Ascending aorta (tissue), 2 donors: Measurements from ENCODE around the gene CAMK4. TPM values are rescaled to one million over a fixed set of nuclear protein-coding genes. Genes with fewer than 3 reads are reported as not detected.

Experiments
- DNase-seq, 2 donors: peaks; one replicate each; pipeline ENCODE4 v3.0.0-alpha.2; 2019; ENCODE audit warnings: low spot score in 2 of 2
- H3K27ac ChIP-seq, 2 donors: fragments of 200-600 bp; sonication (generic); one replicate each; pipeline ENCODE4 v1.5.1; 2016 to 2017; ENCODE audit warnings: mild to moderate bottlenecking in 1 of 2
- H3K27me3 ChIP-seq: fragments of 200-600 bp; sonication (generic); one replicate; pipeline ENCODE4 v1.5.1; 2017
- H3K36me3 ChIP-seq, 2 donors: fragments of 200-600 bp; sonication (generic); one replicate each; pipeline ENCODE4 v1.5.1; 2016
- H3K4me1 ChIP-seq, 2 donors: fragments of 200-600 bp; sonication (generic); one replicate each; pipeline ENCODE4 v1.5.1; 2016 to 2017; ENCODE audit warnings: mild to moderate bottlenecking in 1 of 2
- H3K4me3 ChIP-seq, 2 donors: fragments of 200-600 bp; sonication (generic); one replicate each; pipeline ENCODE4 v1.5.1; 2016 to 2017; ENCODE audit warnings: mild to moderate bottlenecking in 1 of 2
- H3K9me3 ChIP-seq, 2 donors: fragments of 200-600 bp; sonication (generic); one replicate each; pipeline ENCODE4 v1.5.1; 2016
- intact Hi-C: fragments of 100-400 bp; cut with DNase I; formaldehyde crosslinking; loops from one replicate; pipeline ENCODE4 v1.15.1; 2023
- total RNA-seq: library from RNA; depleted of rRNA; stranded (reverse); fragments of >200 nt; gene quantifications from one replicate; pipeline ENCODE4 v1.1.0, GENCODE V29; 2016
- TF ChIP-seq, protein P1 (sequence below), 3 experiments: fragments of 200-600 bp in 2 of 3; fragments of 450-650 bp in 1 of 3; sonication (generic) in 2 of 3; IDR thresholded peaks; one replicate each; pipeline ENCODE4 v1.5.1; 2016 to 2019; ENCODE audit warnings: antibody characterized with exemption in 3 of 3, mild to moderate bottlenecking in 1 of 3, moderate library complexity in 1 of 3

CAMK4 gene
- total RNA-seq, 1 donor from 2014 or later = under 0.01 TPM

DNA sequence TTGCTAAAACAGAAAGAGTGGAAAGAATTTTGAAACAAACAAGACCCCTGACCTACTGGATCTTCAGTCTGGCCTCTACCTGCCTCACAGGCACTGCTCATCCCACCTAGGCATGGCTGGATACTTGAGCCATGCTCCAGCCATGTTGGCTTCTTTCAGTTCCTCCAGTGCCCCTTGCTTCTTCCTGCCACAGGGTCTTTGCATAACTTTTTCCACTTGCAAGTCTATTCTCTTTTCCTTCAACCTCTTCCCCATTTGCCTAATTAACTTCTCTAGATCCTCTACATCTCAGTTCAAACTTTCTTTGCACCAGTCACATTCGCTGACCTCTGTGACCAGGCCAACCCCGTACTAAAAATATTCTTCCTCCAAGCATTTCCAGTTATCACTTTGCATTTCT is 237.8 kb downstream of the CAMK4 start:
- no peak overlapping the region for H3K4me3 ChIP-seq

DNA sequence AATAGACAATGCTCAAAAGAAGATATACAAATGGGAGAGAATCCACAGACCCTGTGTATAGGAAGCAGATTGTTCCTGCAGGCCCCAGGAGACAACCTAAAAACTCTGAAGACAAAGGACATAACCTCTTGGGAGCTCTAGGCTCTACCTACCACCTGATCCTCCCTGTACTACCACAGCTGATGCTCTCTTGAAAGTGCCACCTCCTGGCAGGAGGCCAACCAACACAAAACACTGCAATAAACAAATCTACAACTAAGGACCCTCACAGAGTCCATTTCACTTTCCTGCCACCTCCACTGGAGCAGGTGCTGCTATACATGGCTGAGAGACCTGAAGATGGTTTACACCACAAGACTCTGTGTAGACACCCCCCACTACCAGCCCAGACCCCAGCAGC is 239.1 kb downstream of the CAMK4 start:
- Histone ChIP-seq H3K9me3 (no peaks in the 10 kb centered on the region), H3K27me3 (no peaks in the 10 kb centered on the region), H3K36me3 (no peaks in the 10 kb centered on the region), H3K4me3 (no peak overlapping the region), H3K4me1 (no peaks in the 10 kb centered on the region), H3K27ac (no peak overlapping the region)
- no peak for DNase-seq
- TF ChIP-seq, protein P1, sequence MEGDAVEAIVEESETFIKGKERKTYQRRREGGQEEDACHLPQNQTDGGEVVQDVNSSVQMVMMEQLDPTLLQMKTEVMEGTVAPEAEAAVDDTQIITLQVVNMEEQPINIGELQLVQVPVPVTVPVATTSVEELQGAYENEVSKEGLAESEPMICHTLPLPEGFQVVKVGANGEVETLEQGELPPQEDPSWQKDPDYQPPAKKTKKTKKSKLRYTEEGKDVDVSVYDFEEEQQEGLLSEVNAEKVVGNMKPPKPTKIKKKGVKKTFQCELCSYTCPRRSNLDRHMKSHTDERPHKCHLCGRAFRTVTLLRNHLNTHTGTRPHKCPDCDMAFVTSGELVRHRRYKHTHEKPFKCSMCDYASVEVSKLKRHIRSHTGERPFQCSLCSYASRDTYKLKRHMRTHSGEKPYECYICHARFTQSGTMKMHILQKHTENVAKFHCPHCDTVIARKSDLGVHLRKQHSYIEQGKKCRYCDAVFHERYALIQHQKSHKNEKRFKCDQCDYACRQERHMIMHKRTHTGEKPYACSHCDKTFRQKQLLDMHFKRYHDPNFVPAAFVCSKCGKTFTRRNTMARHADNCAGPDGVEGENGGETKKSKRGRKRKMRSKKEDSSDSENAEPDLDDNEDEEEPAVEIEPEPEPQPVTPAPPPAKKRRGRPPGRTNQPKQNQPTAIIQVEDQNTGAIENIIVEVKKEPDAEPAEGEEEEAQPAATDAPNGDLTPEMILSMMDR (IDR thresholded peaks at IDR 0.05) = no peak
- intact Hi-C loops = no loop called here

More for the DNA sequence above, 237.8 kb downstream of the CAMK4 start:
- no peaks in the 10 kb centered on the region for H3K27me3 ChIP-seq
- TF ChIP-seq, protein P1 (IDR thresholded peaks at IDR 0.05) = no peak
- no peak overlapping the region for H3K27ac ChIP-seq
- DNase-seq = no peak
- H3K9me3 ChIP-seq = no peaks in the 10 kb centered on the region
- intact Hi-C loops = no loop called here
- H3K4me1 ChIP-seq = no peaks in the 10 kb centered on the region
- no peaks in the 10 kb centered on the region for H3K36me3 ChIP-seq

DNA sequence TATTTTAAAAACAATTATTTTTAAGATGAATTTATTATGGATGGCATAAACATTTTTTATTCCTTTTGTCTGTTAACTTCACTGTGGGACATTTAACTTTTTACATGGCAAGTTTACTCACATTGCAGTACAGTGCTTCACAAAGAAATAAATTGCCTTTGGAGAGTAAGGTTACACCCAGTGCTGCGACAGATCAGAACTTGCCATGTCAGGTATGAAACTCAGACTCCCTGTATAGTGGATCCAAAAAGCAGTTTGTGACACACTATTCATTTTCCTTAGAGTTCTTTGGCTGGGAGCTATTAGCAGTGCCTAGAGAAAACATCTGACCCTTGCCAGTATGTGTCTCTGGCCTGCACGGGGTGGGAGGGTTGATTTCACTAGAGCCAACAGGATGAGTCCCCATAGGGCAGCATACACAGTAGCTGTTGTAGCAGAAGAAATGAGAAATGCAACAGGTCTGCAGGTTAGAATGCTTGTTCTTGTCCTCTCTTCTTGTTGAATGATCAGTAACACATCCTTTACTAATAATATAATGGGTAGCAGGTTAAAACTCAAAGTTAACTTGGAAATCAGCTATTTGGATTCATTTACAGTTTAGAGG is 245.2 kb downstream of the CAMK4 start:
- Histone ChIP-seq H3K4me3 (no peak overlapping the region), H3K9me3 (no peaks in the 10 kb centered on the region), H3K36me3 (no peaks in the 10 kb centered on the region), H3K27me3 (no peaks in the 10 kb centered on the region), H3K27ac (no peak overlapping the region), H3K4me1 (no peaks in the 10 kb centered on the region)
- DNase-seq = no peak
- TF ChIP-seq, protein P1 (IDR thresholded peaks at IDR 0.05) = no peak
- intact Hi-C loops = no loop called here

DNA sequence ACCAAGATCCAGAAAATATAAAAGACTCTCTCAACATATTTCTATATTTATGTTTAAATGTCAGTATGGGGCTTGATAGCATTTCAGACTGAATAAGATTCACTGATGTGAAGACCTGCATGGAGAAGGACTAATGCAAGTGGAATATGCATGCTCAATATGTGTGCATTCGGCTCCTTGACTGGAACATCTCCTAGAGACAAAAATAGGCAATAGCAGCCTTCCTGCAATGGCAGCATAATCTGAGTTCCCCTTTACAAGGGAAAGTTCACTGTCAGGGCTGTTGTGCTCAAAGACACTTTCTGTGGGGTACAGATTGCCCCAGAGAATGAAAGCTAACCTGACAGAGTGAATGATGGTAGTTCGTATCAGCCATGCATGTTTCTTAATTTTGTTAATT is 245.7 kb downstream of the CAMK4 start:
- no peaks in the 10 kb centered on the region for H3K36me3 ChIP-seq
- intact Hi-C loops = no loop called here
- TF ChIP-seq, protein P1 (IDR thresholded peaks at IDR 0.05) = no peak
- no peaks in the 10 kb centered on the region for H3K4me1 ChIP-seq
- H3K27ac ChIP-seq = no peak overlapping the region
- no peaks in the 10 kb centered on the region for H3K27me3 ChIP-seq
- no peak for DNase-seq
- H3K9me3 ChIP-seq = no peaks in the 10 kb centered on the region
- H3K4me3 ChIP-seq = no peak overlapping the region

DNA sequence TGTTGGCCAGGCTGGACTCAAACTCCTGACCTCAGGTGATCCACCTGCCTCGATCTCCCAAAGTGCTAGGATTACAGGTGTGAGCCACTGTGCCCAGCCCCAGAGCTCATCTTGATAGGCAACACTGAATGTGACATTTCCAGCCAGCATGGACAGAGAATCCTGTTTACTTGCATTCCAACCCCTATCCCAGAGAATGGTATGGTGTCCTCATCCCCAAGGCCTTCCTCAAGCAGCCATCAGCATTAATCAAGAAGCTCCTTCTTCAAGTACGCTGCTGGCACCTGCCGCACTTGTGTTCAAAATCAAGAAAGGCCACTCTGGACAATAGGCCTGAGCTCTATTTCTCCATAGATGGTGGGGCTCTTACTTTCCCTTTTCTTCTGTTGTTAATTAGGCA is 247.9 kb downstream of the CAMK4 start:
- Histone ChIP-seq H3K4me3 (no peak overlapping the region), H3K27ac (no peak overlapping the region), H3K27me3 (no peaks in the 10 kb centered on the region), H3K9me3 (no peaks in the 10 kb centered on the region), H3K4me1 (no peaks in the 10 kb centered on the region), H3K36me3 (no peaks in the 10 kb centered on the region)
- intact Hi-C loops = no loop called here
- TF ChIP-seq, protein P1 (IDR thresholded peaks at IDR 0.05) = no peak
- no peak for DNase-seq

DNA sequence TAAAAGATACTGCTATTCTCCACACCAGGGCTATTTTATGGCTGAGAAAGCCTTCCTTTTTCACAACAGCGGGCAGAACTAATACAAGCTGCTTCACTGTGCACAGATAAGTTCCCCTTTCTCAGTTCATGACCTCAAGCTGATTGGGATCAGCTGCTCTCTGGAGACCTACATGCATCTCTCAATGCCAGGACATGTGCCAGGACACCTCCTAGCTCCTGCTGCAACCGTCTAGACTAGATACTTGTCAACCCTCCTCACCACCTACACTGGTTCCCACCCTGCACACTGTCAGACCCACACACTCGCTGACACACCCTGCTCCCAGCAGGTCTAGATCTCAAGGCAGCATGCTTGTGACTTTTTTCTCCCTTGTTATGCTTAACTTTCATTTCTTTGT is 248.4 kb downstream of the CAMK4 start:
- intact Hi-C loops = no loop called here
- no peaks in the 10 kb centered on the region for H3K36me3 ChIP-seq
- TF ChIP-seq, protein P1 (IDR thresholded peaks at IDR 0.05) = no peak

More for the DNA sequence above, 248.4 kb downstream of the CAMK4 start:
- Histone ChIP-seq H3K27ac (no peak overlapping the region), H3K4me1 (no peaks in the 10 kb centered on the region), H3K9me3 (no peaks in the 10 kb centered on the region), H3K4me3 (no peak overlapping the region), H3K27me3 (no peaks in the 10 kb centered on the region)
- no peak for DNase-seq
